ENCODE measurements around the gene IL23A.
A peak's percentile ranks its signal among the peaks of the same experiment; 100 is the strongest.
"Not testable (repeated sequence)": the region's sequence is repeated elsewhere in the genome, so short reads cannot be mapped to it uniquely, and the experiment has no call there.

IL23A gene

GRCh38 chr12:56334490-56334793 lies 4.2 kb upstream of the IL23A start:
- H3K4me3 ChIP-seq (ENCODE audit: low read length) = peak overlapping the region; percentile 94
- H3K9me3 ChIP-seq (ENCODE audit: control insufficient read depth, insufficient read depth, low read length) = no peaks in the 10 kb centered on the region
- TF ChIP-seq CTCF (IDR thresholded peaks at IDR 0.05; ENCODE audit: low read depth, low read length, poor library complexity, severe bottlenecking) (no peak), EZH2phosphoT487 (IDR thresholded peaks at IDR 0.05; ENCODE audit: borderline replicate concordance, low read length) (no peak)
- H4K20me1 ChIP-seq (ENCODE audit: control insufficient read depth, insufficient read depth, low read depth, low read length) = no peaks in the 10 kb centered on the region
- H3K9me2 ChIP-seq (replicated peaks; ENCODE audit: control insufficient read depth, low read length) = no peaks in the 10 kb centered on the region
- no peaks in the 10 kb centered on the region for H3K27me3 ChIP-seq (ENCODE audit: control insufficient read depth, low read length)
- peak overlapping the region; percentile 88 for H3K27ac ChIP-seq (ENCODE audit: low read depth, low read length)
- peaks cover 23% of the 10 kb centered on the region for H3F3A ChIP-seq (ENCODE audit: control insufficient read depth, insufficient read depth)
- H3K36me3 ChIP-seq (ENCODE audit: control insufficient read depth, low read length) = peaks cover 26% of the 10 kb centered on the region
- H3K4me1 ChIP-seq (ENCODE audit: control insufficient read depth, low read length) = peaks cover 63% of the 10 kb centered on the region
- peaks cover 34% of the 10 kb centered on the region for H3K79me2 ChIP-seq (ENCODE audit: control insufficient read depth, low read length)
- H3K4me2 ChIP-seq (ENCODE audit: low read length) = peak overlapping the region; percentile 99

GRCh38 chr12:56335527-56335926 lies 3.2 kb upstream of the IL23A start:
- not testable (repeated sequence) for H3K9me2 ChIP-seq (replicated peaks; ENCODE audit: control insufficient read depth, low read length); H3K9me3 ChIP-seq (ENCODE audit: control insufficient read depth, insufficient read depth, low read length); H3K27me3 ChIP-seq (ENCODE audit: control insufficient read depth, low read length); H4K20me1 ChIP-seq (ENCODE audit: control insufficient read depth, insufficient read depth, low read depth, low read length); H3K4me3 ChIP-seq (ENCODE audit: low read length)
- Histone ChIP-seq H3K4me2 (ENCODE audit: low read length) (0 out of 2 replicates have a peak overlapping the region, but pooled peaks have one; percentile 93), H3K4me1 (ENCODE audit: control insufficient read depth, low read length) (peaks cover 67% of the 10 kb centered on the region), H3K36me3 (ENCODE audit: control insufficient read depth, low read length) (peaks cover 26% of the 10 kb centered on the region), H3F3A (ENCODE audit: control insufficient read depth, insufficient read depth) (peaks cover 23% of the 10 kb centered on the region), H3K27ac (ENCODE audit: low read depth, low read length) (peak overlapping the region; percentile 88), H3K79me2 (ENCODE audit: control insufficient read depth, low read length) (peaks cover 34% of the 10 kb centered on the region)

- H3F3A ChIP-seq (ENCODE audit: control insufficient read depth, insufficient read depth) = peaks cover 25% of the 10 kb centered on the region
- H3K4me2 ChIP-seq (ENCODE audit: low read length) = peak overlapping the region; percentile 93
- H3K9me3 ChIP-seq (ENCODE audit: control insufficient read depth, insufficient read depth, low read length) = no peaks in the 10 kb centered on the region
- peaks cover 25% of the 10 kb centered on the region for H3K36me3 ChIP-seq (ENCODE audit: control insufficient read depth, low read length)
- H3K27me3 ChIP-seq (ENCODE audit: control insufficient read depth, low read length) = no peaks in the 10 kb centered on the region
- peaks cover 28% of the 10 kb centered on the region for H3K79me2 ChIP-seq (ENCODE audit: control insufficient read depth, low read length)
- TF ChIP-seq EZH2phosphoT487 (IDR thresholded peaks at IDR 0.05; ENCODE audit: borderline replicate concordance, low read length) = no peak
- no peak for TF ChIP-seq CTCF (IDR thresholded peaks at IDR 0.05; ENCODE audit: low read depth, low read length, poor library complexity, severe bottlenecking)
- H3K4me1 ChIP-seq (ENCODE audit: control insufficient read depth, low read length) = peaks cover 70% of the 10 kb centered on the region
- peak overlapping the region; percentile 88 for H3K27ac ChIP-seq (ENCODE audit: low read depth, low read length)
- peak overlapping the region; percentile 70 for H3K4me3 ChIP-seq (ENCODE audit: low read length)
- no peaks in the 10 kb centered on the region for H3K9me2 ChIP-seq (replicated peaks; ENCODE audit: control insufficient read depth, low read length)
- no peaks in the 10 kb centered on the region for H4K20me1 ChIP-seq (ENCODE audit: control insufficient read depth, insufficient read depth, low read depth, low read length)
Observed at GRCh38 chr12:56336361-56337167, 2.1 kb upstream of the IL23A start.

- H3K4me2 ChIP-seq (ENCODE audit: low read length) = peak overlapping the region; percentile 93
- H3K27ac ChIP-seq (ENCODE audit: low read depth, low read length) = peak overlapping the region; percentile 88
- H3K27me3 ChIP-seq (ENCODE audit: control insufficient read depth, low read length) = no peaks in the 10 kb centered on the region
- H3K9me2 ChIP-seq (replicated peaks; ENCODE audit: control insufficient read depth, low read length) = no peaks in the 10 kb centered on the region
- H4K20me1 ChIP-seq (ENCODE audit: control insufficient read depth, insufficient read depth, low read depth, low read length) = no peaks in the 10 kb centered on the region
- H3K4me3 ChIP-seq (ENCODE audit: low read length) = peak overlapping the region; percentile 70
- no peak for TF ChIP-seq CTCF (IDR thresholded peaks at IDR 0.05; ENCODE audit: low read depth, low read length, poor library complexity, severe bottlenecking)
- no peak for TF ChIP-seq EZH2phosphoT487 (IDR thresholded peaks at IDR 0.05; ENCODE audit: borderline replicate concordance, low read length)
- no peaks in the 10 kb centered on the region for H3K9me3 ChIP-seq (ENCODE audit: control insufficient read depth, insufficient read depth, low read length)
- H3F3A ChIP-seq (ENCODE audit: control insufficient read depth, insufficient read depth) = peaks cover 25% of the 10 kb centered on the region
- peaks cover 62% of the 10 kb centered on the region for H3K4me1 ChIP-seq (ENCODE audit: control insufficient read depth, low read length)
- H3K79me2 ChIP-seq (ENCODE audit: control insufficient read depth, low read length) = peaks cover 20% of the 10 kb centered on the region
- H3K36me3 ChIP-seq (ENCODE audit: control insufficient read depth, low read length) = peaks cover 27% of the 10 kb centered on the region
Observed at GRCh38 chr12:56337753-56338251, 882 bp upstream of the IL23A start.
